Transverse colon (tissue), 4 donors: Measurements from ENCODE around the gene JAGN1. TPM values are rescaled to one million over a fixed set of nuclear protein-coding genes. Genes with fewer than 3 reads are reported as not detected.

Experiments
- DNase-seq: peaks from one replicate; pipeline ENCODE4 v3.0.0-alpha.2; 2019
- H3K27ac ChIP-seq, 4 donors: fragments of 200-600 bp; sonication (generic); 2 replicates each; pipeline ENCODE4 v1.5.1; 2016 to 2018; ENCODE audit warnings: inconsistent platforms in 4 of 4
- H3K27me3 ChIP-seq: fragments of 200-600 bp; sonication (generic); 2 replicates; pipeline ENCODE4 v1.5.1; 2017; ENCODE audit warnings: inconsistent platforms
- H3K36me3 ChIP-seq, 4 donors: fragments of 200-600 bp; sonication (generic); 2 replicates each; pipeline ENCODE4 v1.5.1; 2017 to 2019; ENCODE audit warnings: inconsistent platforms in 4 of 4
- H3K4me1 ChIP-seq, 4 donors: fragments of 200-600 bp; sonication (generic); 2 replicates each; pipeline ENCODE4 v1.5.1; 2017 to 2020; ENCODE audit warnings: inconsistent platforms in 4 of 4
- H3K4me3 ChIP-seq, 4 donors: fragments of 200-600 bp; sonication (generic); 1 replicate in 1 of 4; 2 replicates in 3 of 4; pipeline versions ENCODE4 v1.5.1 to v1.6.1; 2017 to 2019; ENCODE audit warnings: inconsistent platforms in 4 of 4
- H3K9me3 ChIP-seq, 2 donors: fragments of 200-600 bp; sonication (generic); 2 replicates each; pipeline ENCODE4 v1.5.1; 2017 to 2019; ENCODE audit warnings: inconsistent platforms in 2 of 2
- EP300 ChIP-seq: sonication (generic); formaldehyde crosslinking; IDR thresholded peaks from one replicate; pipeline ENCODE4 v1.6.1; 2017; ENCODE audit warnings: antibody characterized with exemption, low read depth
- POLR2A ChIP-seq: fragments of 450-650 bp; IDR thresholded peaks from one replicate; pipeline ENCODE4 v1.6.1; 2016; ENCODE audit warnings: antibody characterized with exemption, mild to moderate bottlenecking, moderate library complexity
- POLR2AphosphoS5 ChIP-seq, 3 donors: sonication (generic); formaldehyde crosslinking; IDR thresholded peaks; one replicate each; pipeline ENCODE4 v1.6.1; 2016; ENCODE audit warnings: antibody characterized with exemption in 3 of 3
- WGBS, 2 donors: methylation state at CpG; one replicate each; pipeline ENCODE4 v1.1.5; 2018; ENCODE audit warnings: low coverage in 1 of 2; 5-methylcytosine and 5-hydroxymethylcytosine counted together
- in situ Hi-C, 4 donors: fragments of 200-750 bp; cut with MboI; loops; one replicate each; pipeline versions ENCODE4 v1.15.0 to v1.15.1; 2017; ENCODE audit warnings: low sequenced_read_pairs in 3 of 4, low pct_ligation_motif_present in 1 of 4, low pct_unique_long_range_greater_than_20kb in 1 of 4
- intact Hi-C: fragments of 100-400 bp; cut with DNase I; formaldehyde crosslinking; loops from one replicate; pipeline ENCODE4 v1.15.1; 2023; ENCODE audit warnings: low total_unique reads
- total RNA-seq, 4 donors: library from RNA; depleted of rRNA; stranded (reverse); fragments of >200 nt; gene quantifications; one replicate each; pipeline ENCODE4 v1.1.0, GENCODE V29; 2016
- TF ChIP-seq, protein P1 (sequence below), 5 experiments: fragments of 200-600 bp in 3 of 5; fragments of 450-650 bp in 2 of 5; sonication (generic) in 3 of 5; IDR thresholded peaks; 1 replicate in 2 of 5; 2 replicates in 3 of 5; pipeline ENCODE4 v1.5.1; 2016 to 2017; ENCODE audit warnings: antibody characterized with exemption in 5 of 5, inconsistent platforms in 3 of 5, mild to moderate bottlenecking in 2 of 5, moderate library complexity in 1 of 5

JAGN1 gene
- 10 to 100 TPM in 3 of 4 donors, 1 to 10 TPM in 1; 5.8 to 73.0 (median 28.5) TPM for total RNA-seq

GRCh38 chr3:9890249-9891071 is at the start of gene JAGN1:
TSS of gene JAGN1 (plus strand) at chr3:9890610. CDS start at chr3:9890723, 113 bp downstream.
- H3K36me3 ChIP-seq: peaks cover 0 to 8% (median 4%) of the 10 kb centered on the region in 4 donors
- no peaks in the 10 kb centered on the region for H3K9me3 ChIP-seq
- peak; percentile 92 for DNase-seq
- 0% methylated on average over 53 of the region's 62 CpGs; no CpG with 5 or more reads in 1 of the 2 donors for WGBS, 2 donors
- peak within 1 kb of the TSS; percentile 92 to 98 (median 96) for H3K27ac ChIP-seq
- intact Hi-C loops (no loop called here), in situ Hi-C loops (no loop called here)
- peak within 1 kb of the TSS; percentile 64 to 98 (median 87) for H3K4me3 ChIP-seq
- H3K27me3 ChIP-seq: no peaks in the 10 kb centered on the region
- peak; percentile 1 for TF ChIP-seq EP300
- TF ChIP-seq, protein P1, sequence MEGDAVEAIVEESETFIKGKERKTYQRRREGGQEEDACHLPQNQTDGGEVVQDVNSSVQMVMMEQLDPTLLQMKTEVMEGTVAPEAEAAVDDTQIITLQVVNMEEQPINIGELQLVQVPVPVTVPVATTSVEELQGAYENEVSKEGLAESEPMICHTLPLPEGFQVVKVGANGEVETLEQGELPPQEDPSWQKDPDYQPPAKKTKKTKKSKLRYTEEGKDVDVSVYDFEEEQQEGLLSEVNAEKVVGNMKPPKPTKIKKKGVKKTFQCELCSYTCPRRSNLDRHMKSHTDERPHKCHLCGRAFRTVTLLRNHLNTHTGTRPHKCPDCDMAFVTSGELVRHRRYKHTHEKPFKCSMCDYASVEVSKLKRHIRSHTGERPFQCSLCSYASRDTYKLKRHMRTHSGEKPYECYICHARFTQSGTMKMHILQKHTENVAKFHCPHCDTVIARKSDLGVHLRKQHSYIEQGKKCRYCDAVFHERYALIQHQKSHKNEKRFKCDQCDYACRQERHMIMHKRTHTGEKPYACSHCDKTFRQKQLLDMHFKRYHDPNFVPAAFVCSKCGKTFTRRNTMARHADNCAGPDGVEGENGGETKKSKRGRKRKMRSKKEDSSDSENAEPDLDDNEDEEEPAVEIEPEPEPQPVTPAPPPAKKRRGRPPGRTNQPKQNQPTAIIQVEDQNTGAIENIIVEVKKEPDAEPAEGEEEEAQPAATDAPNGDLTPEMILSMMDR (IDR thresholded peaks at IDR 0.05): no peak
- TF ChIP-seq POLR2A: peak; percentile 94
- TF ChIP-seq POLR2AphosphoS5 (IDR thresholded peaks at IDR 0.05): peak; percentile 89 to 96 (median 96)
- H3K4me1 ChIP-seq: peaks cover 0 to 42% (median 27%) of the 10 kb centered on the region in 4 donors

- WGBS, 2 donors: 66 to 84% methylated on average over 4 to 8 of the region's 8 CpGs
- in situ Hi-C loops: no loop called here
- Histone ChIP-seq H3K4me1 (peaks cover 0 to 15% (median 10%) of the 10 kb centered on the region in 4 donors), H3K4me3 (no peak overlapping the region), H3K9me3 (no peaks in the 10 kb centered on the region), H3K27me3 (no peaks in the 10 kb centered on the region), H3K36me3 (peaks cover 0 to 18% (median 2%) of the 10 kb centered on the region in 4 donors), H3K27ac (no peak overlapping the region)
- intact Hi-C loops: loop anchor here (10.0 kb wide), 1 partner anchor 74 kb away; the partner anchor contains the start of gene IL17RC
- no peak for DNase-seq
- TF ChIP-seq POLR2A: no peak
- no peak for TF ChIP-seq EP300
- TF ChIP-seq, protein P1 (IDR thresholded peaks at IDR 0.05): no peak
- TF ChIP-seq POLR2AphosphoS5 (IDR thresholded peaks at IDR 0.05): no peak
These were observed 49.4 kb upstream of the JAGN1 start for GRCh38 chr3:9841015-9841414.

DNA sequence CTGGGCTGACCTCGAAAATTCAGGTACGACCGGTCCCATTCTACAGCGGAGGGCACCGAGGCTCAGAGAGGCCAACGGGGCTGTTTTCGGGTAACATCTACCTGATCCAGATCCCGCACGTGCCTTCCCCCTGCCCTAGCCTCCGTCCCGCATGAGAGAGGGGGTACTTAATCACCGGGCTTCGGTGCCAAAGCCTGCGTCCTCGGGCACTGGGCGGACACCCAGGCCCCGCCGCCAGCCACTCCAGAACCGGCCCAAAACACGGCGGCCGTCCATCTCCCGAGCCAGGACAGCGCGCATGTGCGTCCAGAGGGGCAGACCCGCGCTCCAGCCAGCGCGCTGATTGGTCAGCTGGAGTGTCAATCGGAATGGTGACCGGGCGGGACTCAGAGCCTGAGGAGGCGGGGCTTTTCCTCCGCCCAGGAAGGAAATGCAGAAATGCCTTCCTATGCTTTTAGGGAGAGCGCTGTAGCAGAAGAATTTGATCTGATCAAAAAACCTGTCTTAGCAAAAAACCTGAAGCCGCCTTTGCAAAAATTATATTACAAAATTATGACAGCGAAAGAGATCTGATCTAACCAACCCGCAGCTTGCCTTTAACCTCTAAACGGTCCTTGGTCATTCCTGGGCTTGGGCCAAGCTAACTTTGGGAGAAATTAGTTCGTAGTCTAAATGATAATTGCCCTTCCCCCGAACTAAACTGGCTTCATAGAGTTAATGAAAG is 46.5 kb upstream of the JAGN1 start, which contains the start of gene RPUSD3:
Gene RPUSD3, minus strand, starts transcription at position 294 of the 724 bp plus-strand sequence. Its CDS starts 18 bp downstream, at position 276.
- peak; percentile 99 for DNase-seq
- Histone ChIP-seq H3K4me3 (peak within 1 kb of the TSS; percentile 43 to 72 (median 58)), H3K36me3 (peaks cover 0 to 18% (median 2%) of the 10 kb centered on the region in 4 donors), H3K9me3 (no peaks in the 10 kb centered on the region), H3K27me3 (no peaks in the 10 kb centered on the region), H3K27ac (peak within 1 kb of the TSS; percentile 81 to 87 (median 84)), H3K4me1 (peaks cover 0 to 15% (median 11%) of the 10 kb centered on the region in 4 donors)
- intact Hi-C loops (loop anchor here (10.0 kb wide), 1 partner anchor 71 kb away; the partner anchor contains the start of gene IL17RC), in situ Hi-C loops (no loop called here)
- 0% methylated on average over 2 to 25 of the region's 42 CpGs for WGBS, 2 donors
- TF ChIP-seq POLR2AphosphoS5 (IDR thresholded peaks at IDR 0.05) (peak; percentile 61 to 90 (median 75)), EP300 (no peak)

- Histone ChIP-seq H3K4me3 (no peak overlapping the region), H3K27ac (no peak overlapping the region), H3K9me3 (no peaks in the 10 kb centered on the region), H3K36me3 (peaks cover 0 to 8% (median 0%) of the 10 kb centered on the region in 4 donors), H3K27me3 (no peaks in the 10 kb centered on the region), H3K4me1 (peaks cover 0 to 18% (median 11%) of the 10 kb centered on the region in 4 donors)
- no peak for DNase-seq
- no peak for TF ChIP-seq POLR2AphosphoS5 (IDR thresholded peaks at IDR 0.05)
- TF ChIP-seq, protein P1 (IDR thresholded peaks at IDR 0.05): no peak
- no peak for TF ChIP-seq POLR2A
- TF ChIP-seq EP300: no peak
- intact Hi-C loops (loop anchor here (10.0 kb wide), 1 partner anchor 69 kb away; the partner anchor contains the start of gene IL17RC), in situ Hi-C loops (no loop called here)
- WGBS, 2 donors: 79% methylated on average over 5 of the region's 6 CpGs; no CpG with 5 or more reads in 1 of the 2 donors
These were observed 44.2 kb upstream of the JAGN1 start for GRCh38 chr3:9846231-9846630.
